GM23338 (cell line): ENCODE measurements around the gene SH3RF3.

Experiments
- CTCF ChIP-seq, 2 experiments: fragments of 200-600 bp in 1 of 2; sonication (generic) in 1 of 2; conservative IDR thresholded peaks; 2 replicates each; pipeline versions ENCODE4 v1.5.1 to v1.6.1; 2016 to 2017; ENCODE audit warnings: antibody characterized with exemption in 2 of 2, low read depth in 2 of 2, mild to moderate bottlenecking in 2 of 2, moderate library complexity in 1 of 2
- POLR2AphosphoS5 ChIP-seq: IDR thresholded peaks from 2 replicates; pipeline ENCODE4 v1.6.1; 2016; ENCODE audit warnings: antibody characterized with exemption, low read depth

- TF ChIP-seq CTCF (conservative IDR thresholded peaks at IDR 0.05; ENCODE audit: low read depth in 2 of 2) (no peak), POLR2AphosphoS5 (no peak)
These were observed 206.7 kb downstream of the SH3RF3 start for GRCh38 chr2:109335631-109336176.
